B cell (primary cell): Measurements from ENCODE around the gene THADA. TPM values are rescaled to one million over a fixed set of nuclear protein-coding genes. Genes with fewer than 3 reads are reported as not detected.
A peak's percentile ranks its signal among the peaks of the same experiment; 100 is the strongest.

Source experiments
- ATAC-seq: fragments of 200-7000 bp; cut with Tn5 transposase; one replicate; pipeline ENCODE4 v1.10.0; 2021; ENCODE audit warnings: low read depth, mild to moderate bottlenecking, moderate number of reproducible peaks, moderate library complexity
- CTCF ChIA-PET: fragments of 350-600 bp; sonication (Branson Sonifier 250); formaldehyde crosslinking; loops from one replicate; lab custom pipeline; 2021; ENCODE audit warnings: antibody characterized with exemption, inconsistent platforms; lab: Charles Lee
- POLR2A ChIA-PET: fragments of 350-600 bp; sonication (Branson Sonifier 250); formaldehyde crosslinking; loops from one replicate; lab custom pipeline; 2021; ENCODE audit warnings: antibody characterized with exemption; lab: Charles Lee
- DNase-seq: peaks from one replicate; pipeline ENCODE4 v3.0.0; 2013
- H2AFZ ChIP-seq: 2 replicates; pipeline ENCODE4 v1.6.1; 2012; ENCODE audit warnings: mild to moderate bottlenecking, low read depth, low read length; ENCODE audit not compliant: insufficient read depth, poor library complexity, severe bottlenecking
- H3K27ac ChIP-seq, 2 donors: 1 replicate in 1 of 2; 2 replicates in 1 of 2; pipeline ENCODE4 v1.5.1; 2012 to 2013; ENCODE audit warnings: low read length in 2 of 2, mild to moderate bottlenecking in 2 of 2, moderate library complexity in 1 of 2
- H3K27me3 ChIP-seq, 4 experiments: fragments of 200-600 bp in 1 of 4; sonication (generic) in 1 of 4; replicated peaks in 1 of 4; 1 replicate in 2 of 4; 2 replicates in 2 of 4; pipeline versions ENCODE4 v1.6.1 to v1.7.0; 2013 to 2016; ENCODE audit warnings: low read length in 3 of 4, mild to moderate bottlenecking in 2 of 4, mixed read lengths in 1 of 4, moderate library complexity in 1 of 4; ENCODE audit not compliant: insufficient read depth in 4 of 4, control insufficient read depth in 3 of 4; ENCODE audit errors: control extremely low read depth in 1 of 4
- H3K36me3 ChIP-seq, 2 experiments: replicated peaks in 1 of 2; 1 replicate in 1 of 2; 2 replicates in 1 of 2; pipeline versions ENCODE4 v1.6.1 to v1.7.1; 2013; ENCODE audit warnings: low read length in 1 of 2; ENCODE audit not compliant: insufficient read depth in 2 of 2, control insufficient read depth in 1 of 2; ENCODE audit errors: control extremely low read depth in 1 of 2, extremely low read depth in 1 of 2
- H3K4me1 ChIP-seq, 2 donors: fragments of 200-600 bp in 1 of 2; sonication (generic) in 1 of 2; 1 replicate in 1 of 2; 2 replicates in 1 of 2; pipeline versions ENCODE4 v1.5.1 to v1.6.1; 2013 to 2017; ENCODE audit warnings: low read length in 2 of 2; ENCODE audit not compliant: control insufficient read depth in 2 of 2, insufficient read depth in 2 of 2
- H3K4me2 ChIP-seq: replicated peaks from 2 replicates; pipeline ENCODE3; 2012; ENCODE audit warnings: mild to moderate bottlenecking, low read depth, low read length; ENCODE audit not compliant: poor library complexity, severe bottlenecking
- H3K4me3 ChIP-seq, 5 experiments: fragments of 200-600 bp in 1 of 5; sonication (generic) in 1 of 5; 1 replicate in 3 of 5; 2 replicates in 2 of 5; pipeline versions ENCODE4 v1.5.1 to v1.7.0; 2011 to 2016; ENCODE audit warnings: low read length in 4 of 5, mild to moderate bottlenecking in 4 of 5, low read depth in 2 of 5, control low read depth in 1 of 5, moderate library complexity in 1 of 5; ENCODE audit not compliant: insufficient read depth in 1 of 5; ENCODE audit errors: control extremely low read depth in 1 of 5, extremely low read depth in 1 of 5
- H3K79me2 ChIP-seq: fragments of 200-600 bp; sonication (generic); one replicate; pipeline ENCODE4 v1.6.0; 2016; ENCODE audit warnings: low read length; ENCODE audit not compliant: control insufficient read depth, insufficient read depth
- H3K9ac ChIP-seq: fragments of 200-600 bp; sonication (generic); 2 replicates; pipeline ENCODE4 v1.6.1; 2017; ENCODE audit warnings: mild to moderate bottlenecking, low read length, moderate library complexity
- H3K9me3 ChIP-seq, 3 donors: one replicate each; pipeline versions ENCODE4 v1.6.1 to v1.7.1; 2013; ENCODE audit warnings: low read length in 2 of 3; ENCODE audit not compliant: control insufficient read depth in 2 of 3, insufficient read depth in 1 of 3; ENCODE audit errors: control extremely low read depth in 1 of 3
- H4K20me1 ChIP-seq: 2 replicates; pipeline ENCODE4 v1.6.0; 2012; ENCODE audit warnings: mild to moderate bottlenecking, low read length; ENCODE audit not compliant: insufficient read depth, control insufficient read depth, poor library complexity, severe bottlenecking
- H3K27ac Mint-ChIP-seq: one replicate; pipeline ENCODE4 v1.8.0; 2021; ENCODE audit warnings: mixed read lengths
- H3K27me3 Mint-ChIP-seq: one replicate; pipeline ENCODE4 v1.8.0; 2021; ENCODE audit warnings: mixed read lengths
- H3K4me1 Mint-ChIP-seq: one replicate; pipeline ENCODE4 v1.8.0; 2021; ENCODE audit warnings: mixed read lengths
- H3K4me3 Mint-ChIP-seq: one replicate; pipeline ENCODE4 v1.8.0; 2021; ENCODE audit warnings: mixed read lengths
- H3K9me3 Mint-ChIP-seq: one replicate; pipeline ENCODE4 v1.8.0; 2022; ENCODE audit warnings: mixed read lengths; ENCODE audit not compliant: insufficient read depth
- EZH2 ChIP-seq: IDR thresholded peaks from 2 replicates; pipeline ENCODE4 v1.6.1; 2012; ENCODE audit warnings: borderline replicate concordance, low read depth, mild to moderate bottlenecking, moderate library complexity, low read length; ENCODE audit not compliant: insufficient read depth, poor library complexity, severe bottlenecking
- WGBS: methylation state at CpG from one replicate; pipeline ENCODE4 v1.1.5; 2013; ENCODE audit warnings: missing lambda C conversion rate; ENCODE audit not compliant: insufficient coverage; 5-methylcytosine and 5-hydroxymethylcytosine counted together
- intact Hi-C: fragments of 100-400 bp; cut with micrococcal nuclease; formaldehyde crosslinking; loops from one replicate; pipeline ENCODE4 v1.10.0; 2022
- polyA plus RNA-seq: library from polyadenylated mRNA; depleted of rRNA; stranded (reverse); fragments of >200 nt; gene quantifications from 2 replicates; pipeline ENCODE4 v1.2.3, GENCODE V29; 2012
- total RNA-seq, 2 donors: library from RNA; stranded (reverse); fragments of 120-200 nt in 1 of 2; gene quantifications; 1 replicate in 1 of 2; 2 replicates in 1 of 2; pipeline versions ENCODE4 v1.2.3 to v1.2.4, GENCODE V29; 2013 to 2022
- TF ChIP-seq, protein P1 (sequence below): fragments of 200-600 bp; IDR thresholded peaks from one replicate; pipeline ENCODE4 v1.8.0; 2022; ENCODE audit warnings: antibody characterized with exemption, mild to moderate bottlenecking

The THADA gene
- total and polyA plus RNA-seq, 2 donors (not counting 1 experiment from before 2014, with no cell fraction given) = 17.6 to 48.5 TPM

GRCh38 chr2:43384143-43384542 lies 211.7 kb downstream of the THADA start:
- CTCF ChIA-PET = no interaction called here
- H3K9ac ChIP-seq = no peak overlapping the region
- H3K36me3 ChIP-seq = peaks cover 4 to 12% of the 10 kb centered on the region in 2 experiments
- intact Hi-C loops = no loop called here
- H3K27me3 Mint-ChIP-seq = no peaks in the 10 kb centered on the region
- H3K4me3 ChIP-seq = no peak overlapping the region
- H3K9me3 Mint-ChIP-seq = no peaks in the 10 kb centered on the region
- no peak overlapping the region for H2AFZ ChIP-seq
- no peak overlapping the region for H3K27ac ChIP-seq
- no peak for DNase-seq
- no peaks in the 10 kb centered on the region for H3K79me2 ChIP-seq
- H3K27ac Mint-ChIP-seq = peak overlapping the region; percentile 10
- H3K4me1 Mint-ChIP-seq = peaks cover 20% of the 10 kb centered on the region
- TF ChIP-seq EZH2 = no peak
- TF ChIP-seq, protein P1, sequence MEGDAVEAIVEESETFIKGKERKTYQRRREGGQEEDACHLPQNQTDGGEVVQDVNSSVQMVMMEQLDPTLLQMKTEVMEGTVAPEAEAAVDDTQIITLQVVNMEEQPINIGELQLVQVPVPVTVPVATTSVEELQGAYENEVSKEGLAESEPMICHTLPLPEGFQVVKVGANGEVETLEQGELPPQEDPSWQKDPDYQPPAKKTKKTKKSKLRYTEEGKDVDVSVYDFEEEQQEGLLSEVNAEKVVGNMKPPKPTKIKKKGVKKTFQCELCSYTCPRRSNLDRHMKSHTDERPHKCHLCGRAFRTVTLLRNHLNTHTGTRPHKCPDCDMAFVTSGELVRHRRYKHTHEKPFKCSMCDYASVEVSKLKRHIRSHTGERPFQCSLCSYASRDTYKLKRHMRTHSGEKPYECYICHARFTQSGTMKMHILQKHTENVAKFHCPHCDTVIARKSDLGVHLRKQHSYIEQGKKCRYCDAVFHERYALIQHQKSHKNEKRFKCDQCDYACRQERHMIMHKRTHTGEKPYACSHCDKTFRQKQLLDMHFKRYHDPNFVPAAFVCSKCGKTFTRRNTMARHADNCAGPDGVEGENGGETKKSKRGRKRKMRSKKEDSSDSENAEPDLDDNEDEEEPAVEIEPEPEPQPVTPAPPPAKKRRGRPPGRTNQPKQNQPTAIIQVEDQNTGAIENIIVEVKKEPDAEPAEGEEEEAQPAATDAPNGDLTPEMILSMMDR = no peak
- no peaks in the 10 kb centered on the region for H4K20me1 ChIP-seq
- no CpG with 5 or more reads among the region's 1 CpG for WGBS
- no peaks in the 10 kb centered on the region for H3K9me3 ChIP-seq
- H3K4me3 Mint-ChIP-seq = no peak overlapping the region
- POLR2A ChIA-PET = no interaction called here
- no peak overlapping the region for H3K4me2 ChIP-seq
- H3K4me1 ChIP-seq = peaks cover 0 to 6% of the 10 kb centered on the region in 2 donors
- no peak for ATAC-seq
- no peaks in the 10 kb centered on the region for H3K27me3 ChIP-seq

DNA sequence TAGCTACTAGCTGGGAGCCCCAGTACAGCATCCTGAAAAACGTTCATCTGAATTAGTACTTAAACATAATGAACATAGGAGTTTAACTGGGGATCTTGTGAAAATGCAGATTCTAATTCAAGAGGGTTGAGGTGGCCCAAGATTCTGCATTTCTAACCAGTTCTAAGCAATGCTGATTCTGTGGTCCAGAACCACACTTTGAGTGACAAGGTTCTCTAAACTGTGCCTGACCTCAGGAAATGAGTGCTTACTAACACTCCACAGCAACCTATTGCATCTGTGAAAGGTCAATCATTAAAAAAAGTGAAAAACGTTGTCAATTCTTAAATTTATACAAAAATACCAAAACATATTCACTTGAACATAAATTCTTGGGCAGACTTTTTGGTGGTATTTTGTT lies 212.3 kb downstream of the THADA start:
- DNase-seq (no peak), ATAC-seq (no peak)
- Histone ChIP-seq H3K4me3 (no peak overlapping the region), H3K9ac (no peak overlapping the region), H3K4me2 (no peak overlapping the region), H3K36me3 (peaks cover 3 to 12% of the 10 kb centered on the region in 2 experiments), H3K4me1 (peaks cover 0 to 6% of the 10 kb centered on the region in 2 donors), H3K9me3 (no peaks in the 10 kb centered on the region), H2AFZ (no peak overlapping the region), H4K20me1 (no peaks in the 10 kb centered on the region), H3K79me2 (no peaks in the 10 kb centered on the region), H3K27me3 (no peaks in the 10 kb centered on the region), H3K27ac (no peak overlapping the region)
- no peak overlapping the region for H3K4me3 Mint-ChIP-seq
- no peak overlapping the region for H3K27ac Mint-ChIP-seq
- ChIA-PET POLR2A (no interaction called here), CTCF (no interaction called here)
- TF ChIP-seq, protein P1 = no peak
- TF ChIP-seq EZH2 = no peak
- no peaks in the 10 kb centered on the region for H3K27me3 Mint-ChIP-seq
- H3K9me3 Mint-ChIP-seq = no peaks in the 10 kb centered on the region
- no CpG with 5 or more reads among the region's 2 CpGs for WGBS
- intact Hi-C loops = no loop called here
- H3K4me1 Mint-ChIP-seq = peaks cover 20% of the 10 kb centered on the region
